CD4-positive, alpha-beta T cell (primary cell): ENCODE results near the gene MYH11. TPM values are rescaled to one million over a fixed set of nuclear protein-coding genes. Genes with fewer than 3 reads are reported as not detected.
"Not testable (repeated sequence)": the region's sequence is repeated elsewhere in the genome, so short reads cannot be mapped to it uniquely, and the experiment has no call there.

Experiments
- ATAC-seq: fragments of 200-7000 bp; cut with Tn5 transposase; one replicate; pipeline ENCODE4 v1.10.0; 2022; ENCODE audit warnings: mild to moderate bottlenecking; ENCODE audit not compliant: poor library complexity
- CTCF ChIA-PET: fragments of 350-600 bp; sonication (Branson Sonifier 250); formaldehyde crosslinking; loops from one replicate; lab custom pipeline; 2021; ENCODE audit warnings: antibody characterized with exemption, inconsistent platforms; lab: Charles Lee
- POLR2A ChIA-PET: fragments of 350-600 bp; sonication (Branson Sonifier 250); formaldehyde crosslinking; loops from one replicate; lab custom pipeline; 2021; ENCODE audit warnings: antibody characterized with exemption, inconsistent platforms; lab: Charles Lee
- DNase-seq, 14 experiments: peaks; one replicate each; pipeline ENCODE4 v3.0.0-alpha.2; 2013 to 2020; ENCODE audit warnings: mixed read lengths in 2 of 14
- H3K27ac ChIP-seq, 2 donors: one replicate each; pipeline versions ENCODE4 v1.5.1 to v1.7.0; 2013; ENCODE audit warnings: low read length in 2 of 2, low read depth in 1 of 2, mild to moderate bottlenecking in 1 of 2
- H3K27me3 ChIP-seq, 2 experiments: 1 replicate in 1 of 2; 2 replicates in 1 of 2; pipeline versions ENCODE4 v1.6.1 to v1.7.0; 2013; ENCODE audit warnings: low read length in 2 of 2, control low read depth in 1 of 2, mild to moderate bottlenecking in 1 of 2, moderate library complexity in 1 of 2; ENCODE audit not compliant: insufficient read depth in 2 of 2, control insufficient read depth in 1 of 2
- H3K36me3 ChIP-seq: one replicate; pipeline ENCODE4 v1.6.1; 2013; ENCODE audit warnings: low read length, control low read depth; ENCODE audit not compliant: insufficient read depth
- H3K4me1 ChIP-seq: one replicate; pipeline ENCODE4 v1.6.1; 2013; ENCODE audit warnings: low read length, control low read depth; ENCODE audit not compliant: insufficient read depth
- H3K4me3 ChIP-seq: one replicate; pipeline ENCODE4 v1.5.1; 2013; ENCODE audit warnings: mild to moderate bottlenecking, low read length, moderate library complexity
- H3K9me3 ChIP-seq, 2 experiments: 1 replicate in 1 of 2; 2 replicates in 1 of 2; pipeline versions ENCODE4 v1.6.1 to v1.7.0; 2013; ENCODE audit warnings: low read length in 2 of 2, mild to moderate bottlenecking in 2 of 2, control low read depth in 1 of 2, moderate library complexity in 1 of 2; ENCODE audit not compliant: control insufficient read depth in 1 of 2, insufficient read depth in 1 of 2
- H3K27ac Mint-ChIP-seq: one replicate; pipeline ENCODE4 v1.8.0; 2020; ENCODE audit warnings: mixed read lengths
- H3K27me3 Mint-ChIP-seq: one replicate; pipeline ENCODE4 v1.8.0; 2021; ENCODE audit warnings: mixed read lengths
- H3K36me3 Mint-ChIP-seq: one replicate; pipeline ENCODE4 v1.8.0; 2021; ENCODE audit warnings: low read depth, mixed read lengths
- H3K4me1 Mint-ChIP-seq: one replicate; pipeline ENCODE4 v1.8.0; 2021; ENCODE audit warnings: low read depth, mixed read lengths
- H3K4me3 Mint-ChIP-seq: one replicate; pipeline ENCODE4 v1.8.0; 2020; ENCODE audit warnings: mild to moderate bottlenecking, mixed read lengths
- H3K9me3 Mint-ChIP-seq: one replicate; pipeline ENCODE4 v1.8.0; 2020; ENCODE audit warnings: mixed read lengths
- CTCF ChIP-seq: fragments of 200-600 bp; IDR thresholded peaks from one replicate; pipeline ENCODE4 v1.8.0; 2022; ENCODE audit warnings: antibody characterized with exemption, mild to moderate bottlenecking
- intact Hi-C, 2 experiments: fragments of 100-400 bp; cut with DNase I in 1 of 2; cut with micrococcal nuclease in 1 of 2; formaldehyde crosslinking; loops; one replicate each; pipeline versions ENCODE4 v1.15.1 to v1.9.0; 2023 to 2025; cut with DNase I, micrococcal nuclease
- total RNA-seq, 174 experiments: library from RNA in 2 of 174; stranded (reverse) in 2 of 174; gene quantifications; one replicate each; pipeline ENCODE4 v1.2.3 and lab custom pipeline; 2021 to 2026

The MYH11 gene
- total RNA-seq, 2 experiments from 2014 or later, result not detected

GRCh38 chr16:15843635-15844279, 13.1 kb downstream of the MYH11 start:
- Mint-ChIP-seq H3K27ac (no peak overlapping the region), H3K4me1 (no peaks in the 10 kb centered on the region), H3K27me3 (no peaks in the 10 kb centered on the region), H3K36me3 (no peaks in the 10 kb centered on the region), H3K9me3 (no peaks in the 10 kb centered on the region), H3K4me3 (no peak overlapping the region)
- ATAC-seq (no peak), DNase-seq (no peak)
- Histone ChIP-seq H3K4me3 (no peak overlapping the region), H3K27me3 (no peaks in the 10 kb centered on the region), H3K4me1 (no peaks in the 10 kb centered on the region), H3K27ac (no peak overlapping the region), H3K36me3 (no peaks in the 10 kb centered on the region), H3K9me3 (no peaks in the 10 kb centered on the region)
- intact Hi-C loops, result no loop called here
- ChIA-PET CTCF (no interaction called here), POLR2A (no interaction called here)
- no peak for TF ChIP-seq CTCF

GRCh38 chr16:15839204-15839603, 17.6 kb downstream of the MYH11 start:
- POLR2A ChIA-PET, H3K4me3 ChIP-seq, CTCF ChIA-PET, intact Hi-C loops, H3K27ac ChIP-seq, H3K36me3 Mint-ChIP-seq, H3K9me3 Mint-ChIP-seq, DNase-seq, H3K27ac Mint-ChIP-seq, H3K36me3 ChIP-seq, H3K27me3 ChIP-seq, H3K4me3 Mint-ChIP-seq, ATAC-seq, H3K27me3 Mint-ChIP-seq, H3K4me1 Mint-ChIP-seq, H3K4me1 ChIP-seq, H3K9me3 ChIP-seq: not testable (repeated sequence)

GRCh38 chr16:15837761-15838160, 19.1 kb downstream of the MYH11 start:
- no peaks in the 10 kb centered on the region for H3K27me3 ChIP-seq
- no peaks in the 10 kb centered on the region for H3K36me3 ChIP-seq
- no peaks in the 10 kb centered on the region for H3K36me3 Mint-ChIP-seq
- DNase-seq (no peak), ATAC-seq (no peak)
- H3K9me3 ChIP-seq, result no peaks in the 10 kb centered on the region
- ChIA-PET CTCF (no interaction called here), POLR2A (no interaction called here)
- H3K4me1 Mint-ChIP-seq, result no peaks in the 10 kb centered on the region
- H3K27me3 Mint-ChIP-seq, result no peaks in the 10 kb centered on the region
- TF ChIP-seq CTCF, result no peak
- intact Hi-C loops, result no loop called here
- no peaks in the 10 kb centered on the region for H3K4me1 ChIP-seq
- H3K9me3 Mint-ChIP-seq, result no peaks in the 10 kb centered on the region
- no peak overlapping the region for H3K27ac Mint-ChIP-seq
- no peak overlapping the region for H3K27ac ChIP-seq
- no peak overlapping the region for H3K4me3 ChIP-seq
- no peak overlapping the region for H3K4me3 Mint-ChIP-seq
